Measurements from ENCODE around the gene TRAF2.
"Not testable (repeated sequence)": the region's sequence is repeated elsewhere in the genome, so short reads cannot be mapped to it uniquely, and the experiment has no call there.

The TRAF2 gene

GRCh38 chr9:136839229-136840139 is 46.8 kb upstream of the TRAF2 start:
- Histone ChIP-seq H3K27ac (ENCODE audit: low read depth, low read length) (peak overlapping the region; percentile 36), H3K4me1 (ENCODE audit: control insufficient read depth, low read depth, low read length) (no peaks in the 10 kb centered on the region), H2BK5ac (ENCODE audit: low read length) (no peak overlapping the region)

GRCh38 chr9:136840140-136840876 is 46.0 kb upstream of the TRAF2 start:
- H3K56ac ChIP-seq (ENCODE audit: low read length): no peak overlapping the region
- no peak overlapping the region for H4K8ac ChIP-seq (ENCODE audit: low read depth, low read length)
- no peak overlapping the region for H3K18ac ChIP-seq (ENCODE audit: low read length)
- no peaks in the 10 kb centered on the region for H3K4me1 ChIP-seq (ENCODE audit: control insufficient read depth, low read depth, low read length)
- no peak overlapping the region for H2BK120ac ChIP-seq (ENCODE audit: low read depth, low read length)
- DNase-seq: no peak
- H3K4me3 ChIP-seq (ENCODE audit: low read length): no peak overlapping the region
- H3K27ac ChIP-seq (ENCODE audit: low read depth, low read length): peak overlapping the region; percentile 9
- no peaks in the 10 kb centered on the region for H3K79me1 ChIP-seq (ENCODE audit: low read length)
- H3K9ac ChIP-seq (ENCODE audit: low read length): no peak overlapping the region
- H3K4me2 ChIP-seq (ENCODE audit: low read length): no peak overlapping the region
- no CpG with 5 or more reads among the region's 32 CpGs for WGBS (ENCODE audit: extremely low coverage, insufficient coverage, low lambda C conversion rate)
- no peak overlapping the region for H3K4ac ChIP-seq (ENCODE audit: low read depth, low read length)
- H3K36me3 ChIP-seq (ENCODE audit: control insufficient read depth, insufficient read depth, low read length): no peaks in the 10 kb centered on the region
- no peak overlapping the region for H3K23ac ChIP-seq (ENCODE audit: low read length)
- H2BK5ac ChIP-seq (ENCODE audit: low read length): no peak overlapping the region
- no peak overlapping the region for H4K5ac ChIP-seq (ENCODE audit: low read length)
- H3K27me3 ChIP-seq (ENCODE audit: insufficient read depth, low read length, poor library complexity): no peaks in the 10 kb centered on the region
- no peak overlapping the region for H2AK5ac ChIP-seq (ENCODE audit: low read length)
- no peaks in the 10 kb centered on the region for H3K79me2 ChIP-seq (ENCODE audit: control insufficient read depth, insufficient read depth, low read length)
- H2BK15ac ChIP-seq (replicated peaks; ENCODE audit: low read depth): no peak overlapping the region

More at GRCh38 chr9:136839229-136840139, 46.8 kb upstream of the TRAF2 start:
- H3K4ac ChIP-seq (ENCODE audit: low read depth, low read length): no peak overlapping the region
- H2BK15ac ChIP-seq (replicated peaks; ENCODE audit: low read depth): no peak overlapping the region
- no peak overlapping the region for H3K23ac ChIP-seq (ENCODE audit: low read length)
- no peak overlapping the region for H3K18ac ChIP-seq (ENCODE audit: low read length)
- no peak overlapping the region for H3K4me3 ChIP-seq (ENCODE audit: low read length)
- H3K36me3 ChIP-seq (ENCODE audit: control insufficient read depth, insufficient read depth, low read length): no peaks in the 10 kb centered on the region
- H3K27me3 ChIP-seq (ENCODE audit: insufficient read depth, low read length, poor library complexity): no peaks in the 10 kb centered on the region
- no peak overlapping the region for H3K9ac ChIP-seq (ENCODE audit: low read length)
- H3K79me2 ChIP-seq (ENCODE audit: control insufficient read depth, insufficient read depth, low read length): no peaks in the 10 kb centered on the region
- no peak overlapping the region for H3K56ac ChIP-seq (ENCODE audit: low read length)
- no peak overlapping the region for H2BK120ac ChIP-seq (ENCODE audit: low read depth, low read length)
- no peak for DNase-seq
- no CpG with 5 or more reads among the region's 36 CpGs for WGBS (ENCODE audit: extremely low coverage, insufficient coverage, low lambda C conversion rate)
- no peak overlapping the region for H4K5ac ChIP-seq (ENCODE audit: low read length)
- no peak overlapping the region for H4K8ac ChIP-seq (ENCODE audit: low read depth, low read length)
- H3K4me2 ChIP-seq (ENCODE audit: low read length): no peak overlapping the region
- H3K79me1 ChIP-seq (ENCODE audit: low read length): no peaks in the 10 kb centered on the region
- no peak overlapping the region for H2AK5ac ChIP-seq (ENCODE audit: low read length)

- H2AK5ac ChIP-seq (ENCODE audit: low read length): no peak overlapping the region
- no peak overlapping the region for H3K4me2 ChIP-seq (ENCODE audit: low read length)
- no peaks in the 10 kb centered on the region for H3K79me1 ChIP-seq (ENCODE audit: low read length)
- no peaks in the 10 kb centered on the region for H3K36me3 ChIP-seq (ENCODE audit: control insufficient read depth, insufficient read depth, low read length)
- no peaks in the 10 kb centered on the region for H3K79me2 ChIP-seq (ENCODE audit: control insufficient read depth, insufficient read depth, low read length)
- no peak overlapping the region for H2BK120ac ChIP-seq (ENCODE audit: low read depth, low read length)
- H3K9ac ChIP-seq (ENCODE audit: low read length): no peak overlapping the region
- H3K4me1 ChIP-seq (ENCODE audit: control insufficient read depth, low read depth, low read length): no peaks in the 10 kb centered on the region
- no CpG with 5 or more reads among the region's 28 CpGs for WGBS (ENCODE audit: extremely low coverage, insufficient coverage, low lambda C conversion rate)
- no peak overlapping the region for H4K5ac ChIP-seq (ENCODE audit: low read length)
- no peak overlapping the region for H3K4ac ChIP-seq (ENCODE audit: low read depth, low read length)
- peak; percentile 59 for DNase-seq
- H3K56ac ChIP-seq (ENCODE audit: low read length): no peak overlapping the region
- H3K4me3 ChIP-seq (ENCODE audit: low read length): no peak overlapping the region
- no peak overlapping the region for H3K18ac ChIP-seq (ENCODE audit: low read length)
- H3K27ac ChIP-seq (ENCODE audit: low read depth, low read length): no peak overlapping the region
- no peak overlapping the region for H2BK5ac ChIP-seq (ENCODE audit: low read length)
- no peak overlapping the region for H3K23ac ChIP-seq (ENCODE audit: low read length)
- H2BK15ac ChIP-seq (replicated peaks; ENCODE audit: low read depth): no peak overlapping the region
- no peak overlapping the region for H4K8ac ChIP-seq (ENCODE audit: low read depth, low read length)
- H3K27me3 ChIP-seq (ENCODE audit: insufficient read depth, low read length, poor library complexity): no peaks in the 10 kb centered on the region
Measured at GRCh38 chr9:136840877-136841645, 45.3 kb upstream of the TRAF2 start.

- not testable (repeated sequence) for H3K56ac ChIP-seq (ENCODE audit: low read length); H3K23ac ChIP-seq (ENCODE audit: low read length); H2AK5ac ChIP-seq (ENCODE audit: low read length); H3K9ac ChIP-seq (ENCODE audit: low read length); H3K27me3 ChIP-seq (ENCODE audit: insufficient read depth, low read length, poor library complexity); H3K27ac ChIP-seq (ENCODE audit: low read depth, low read length); H3K4me2 ChIP-seq (ENCODE audit: low read length); H3K79me1 ChIP-seq (ENCODE audit: low read length); H3K4me3 ChIP-seq (ENCODE audit: low read length); H3K18ac ChIP-seq (ENCODE audit: low read length); H2BK15ac ChIP-seq (replicated peaks; ENCODE audit: low read depth); H2BK5ac ChIP-seq (ENCODE audit: low read length); H3K4ac ChIP-seq (ENCODE audit: low read depth, low read length); H4K5ac ChIP-seq (ENCODE audit: low read length); H3K36me3 ChIP-seq (ENCODE audit: control insufficient read depth, insufficient read depth, low read length); H3K4me1 ChIP-seq (ENCODE audit: control insufficient read depth, low read depth, low read length); H3K79me2 ChIP-seq (ENCODE audit: control insufficient read depth, insufficient read depth, low read length); DNase-seq; H2BK120ac ChIP-seq (ENCODE audit: low read depth, low read length); H4K8ac ChIP-seq (ENCODE audit: low read depth, low read length)
- no CpG with 5 or more reads among the region's 16 CpGs for WGBS (ENCODE audit: extremely low coverage, insufficient coverage, low lambda C conversion rate)
Measured at GRCh38 chr9:136841646-136842379, 44.5 kb upstream of the TRAF2 start.

DNA sequence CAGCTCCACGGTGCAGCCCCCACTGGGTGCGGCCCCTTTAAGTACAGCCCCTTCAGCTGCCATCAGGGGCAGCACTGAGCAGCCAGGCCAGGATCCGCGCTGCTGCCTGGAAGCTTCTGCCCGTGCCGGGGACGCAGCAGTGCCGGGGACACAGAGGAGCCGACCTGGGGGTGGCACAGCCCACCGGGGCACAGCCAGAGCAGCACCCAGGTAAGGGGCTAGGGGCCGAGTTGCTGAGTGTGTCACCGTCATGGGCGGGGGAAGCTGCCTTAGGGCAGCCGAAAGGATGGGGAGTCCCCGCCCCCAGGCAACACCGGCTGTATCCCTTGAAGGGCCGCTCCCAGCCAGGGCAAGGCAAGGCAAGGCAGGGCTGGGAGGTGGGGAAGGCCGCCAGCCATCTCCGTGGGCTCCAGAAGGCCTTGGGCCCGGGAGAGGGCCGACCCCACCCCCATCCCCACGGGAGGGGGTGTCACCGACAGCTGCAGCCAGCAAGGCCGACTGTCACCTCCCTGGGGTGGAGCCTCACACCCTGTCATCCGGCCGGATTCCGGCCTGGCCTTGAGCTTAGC is 43.9 kb upstream of the TRAF2 start, which contains the start of gene AJM1:
Gene AJM1, plus strand, starts transcription at position 99 of the 569 bp plus-strand sequence. CDS start 1,937 bp downstream, outside the sequence.
- H2AK5ac ChIP-seq (ENCODE audit: low read length); H3K23ac ChIP-seq (ENCODE audit: low read length); H2BK5ac ChIP-seq (ENCODE audit: low read length); H3K79me1 ChIP-seq (ENCODE audit: low read length); H3K27ac ChIP-seq (ENCODE audit: low read depth, low read length); H4K8ac ChIP-seq (ENCODE audit: low read depth, low read length); H3K4me1 ChIP-seq (ENCODE audit: control insufficient read depth, low read depth, low read length); H3K4me3 ChIP-seq (ENCODE audit: low read length); H2BK120ac ChIP-seq (ENCODE audit: low read depth, low read length); H3K79me2 ChIP-seq (ENCODE audit: control insufficient read depth, insufficient read depth, low read length); H3K27me3 ChIP-seq (ENCODE audit: insufficient read depth, low read length, poor library complexity); H4K5ac ChIP-seq (ENCODE audit: low read length); H3K36me3 ChIP-seq (ENCODE audit: control insufficient read depth, insufficient read depth, low read length); H2BK15ac ChIP-seq (replicated peaks; ENCODE audit: low read depth); H3K4ac ChIP-seq (ENCODE audit: low read depth, low read length); H3K18ac ChIP-seq (ENCODE audit: low read length): not testable (repeated sequence)
- DNase-seq: peak; percentile 82
- no CpG with 5 or more reads among the region's 27 CpGs for WGBS (ENCODE audit: extremely low coverage, insufficient coverage, low lambda C conversion rate)
- peak within 1 kb of the TSS; percentile 48 for H3K9ac ChIP-seq (ENCODE audit: low read length)
- H3K56ac ChIP-seq (ENCODE audit: low read length): peak within 1 kb of the TSS; percentile 67
- peak within 1 kb of the TSS; percentile 57 for H3K4me2 ChIP-seq (ENCODE audit: low read length)

Data from mesendoderm (in vitro differentiated cells).